Epithelial cell of prostate (primary cell): ENCODE results near the gene CTTN.

ENCODE experiments used
- DNase-seq: peaks from one replicate; pipeline ENCODE4 v3.0.0-alpha.2; 2011; ENCODE audit warnings: low read depth, low spot score
- H3K27ac ChIP-seq: fragments of 450-650 bp; 2 replicates; pipeline ENCODE4 v1.5.1; 2017; ENCODE audit warnings: mild to moderate bottlenecking

Gene CTTN

GRCh38 chr11:70468256-70469195, 70.2 kb downstream of the CTTN start:
- no peak for DNase-seq
- H3K27ac ChIP-seq = no peak overlapping the region

GRCh38 chr11:70470127-70470526, 71.8 kb downstream of the CTTN start:
- no peak overlapping the region for H3K27ac ChIP-seq
- DNase-seq = no peak

GRCh38 chr11:70471254-70471653, 72.9 kb downstream of the CTTN start:
- H3K27ac ChIP-seq = no peak overlapping the region
- no peak for DNase-seq

DNA sequence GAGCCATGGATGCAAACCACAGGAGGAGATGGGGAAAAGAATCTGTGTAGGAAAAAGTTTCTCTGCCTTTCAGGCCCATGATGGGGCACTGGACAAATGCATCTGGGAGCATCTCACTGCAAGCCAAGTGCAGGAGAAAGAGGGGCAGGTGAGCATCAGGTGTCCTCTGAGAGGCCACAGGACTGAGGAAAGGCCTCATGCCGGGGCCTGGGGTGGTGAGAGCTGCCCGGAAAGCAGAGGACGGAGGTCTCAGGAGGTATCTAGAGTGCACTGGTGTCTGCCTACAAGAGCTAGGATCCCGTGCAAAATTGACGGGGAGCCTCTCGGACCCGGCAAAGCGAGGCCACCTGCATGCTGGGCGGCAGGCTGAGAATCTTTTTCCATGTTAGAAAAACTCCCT, 73.9 kb downstream of the CTTN start:
- H3K27ac ChIP-seq = no peak overlapping the region
- no peak for DNase-seq

DNA sequence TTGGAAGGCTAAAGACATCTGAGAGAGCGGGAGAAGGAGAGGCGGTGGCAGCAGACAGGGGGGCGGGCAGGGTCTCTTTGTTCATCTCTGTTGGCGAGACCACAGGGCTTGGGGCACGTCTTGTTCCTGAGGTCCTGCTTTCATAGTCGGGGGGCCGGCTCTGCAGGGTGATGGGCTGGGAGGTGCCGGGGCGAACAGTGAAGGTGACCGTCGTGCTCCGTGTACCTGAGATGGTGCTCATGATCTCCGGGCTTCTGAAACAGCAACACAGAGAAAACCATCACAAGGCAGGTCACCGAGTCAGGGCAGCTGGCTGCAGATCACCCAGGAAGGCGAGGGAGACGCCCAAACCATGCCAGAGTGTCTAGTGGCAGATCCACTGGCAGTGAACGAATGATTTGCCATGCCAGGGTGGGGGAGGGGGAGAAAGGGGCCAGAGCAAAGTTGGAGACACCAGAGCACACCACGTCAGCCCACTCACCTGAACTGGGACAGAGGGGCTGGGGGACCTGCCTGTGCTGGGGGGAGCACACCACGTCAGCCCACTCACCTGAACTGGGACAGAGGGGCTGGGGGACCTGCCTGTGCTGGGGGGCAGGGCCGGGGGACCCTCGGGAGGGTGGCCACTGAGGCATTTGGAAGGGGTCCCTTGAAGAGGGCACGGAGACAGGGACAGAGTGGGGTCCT, 75.0 kb downstream of the CTTN start:
- DNase-seq = no peak
- no peak overlapping the region for H3K27ac ChIP-seq

DNA sequence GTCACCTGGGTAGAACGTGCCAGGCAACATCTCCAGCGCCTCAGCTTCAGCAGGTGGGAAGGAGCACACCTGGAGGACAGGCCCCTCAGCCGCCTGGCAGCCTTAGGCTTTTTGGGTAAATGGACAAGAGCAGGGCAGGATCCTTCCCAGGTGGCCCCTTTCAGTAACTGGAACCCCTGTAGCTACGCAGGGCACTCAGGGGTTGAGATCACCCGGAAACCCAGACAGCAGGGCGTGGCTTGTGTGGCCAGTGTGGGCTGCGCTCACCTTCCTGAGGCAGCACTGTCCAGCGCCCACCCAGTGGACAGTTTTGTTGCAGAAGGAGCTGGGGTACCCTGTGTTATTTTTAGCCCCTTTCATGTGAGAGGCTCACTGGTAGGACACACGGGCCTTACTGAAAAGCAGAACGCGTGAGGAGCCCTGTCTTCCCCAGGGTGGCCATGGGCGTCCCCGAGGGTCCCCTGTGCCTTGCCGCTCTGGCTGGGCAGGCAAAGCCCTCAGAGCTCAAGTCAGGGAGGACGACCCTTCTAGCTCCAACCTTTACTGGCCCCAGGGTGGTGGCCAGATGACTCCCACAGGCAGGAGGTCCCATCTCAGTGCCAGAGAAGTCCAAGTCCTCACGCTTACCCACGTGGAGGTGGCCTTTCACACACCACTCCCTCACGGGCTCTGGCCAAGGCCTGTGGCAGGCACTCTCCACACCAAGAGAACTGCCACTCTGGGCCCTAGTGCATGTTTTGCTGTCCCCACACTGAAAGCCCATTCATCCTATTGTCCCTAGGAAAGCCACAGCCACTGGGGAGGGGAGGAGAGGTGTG, 75.8 kb downstream of the CTTN start:
- no peak for DNase-seq
- H3K27ac ChIP-seq = no peak overlapping the region

GRCh38 chr11:70474710-70475109, 76.4 kb downstream of the CTTN start:
- H3K27ac ChIP-seq = no peak overlapping the region
- no peak for DNase-seq

- H3K27ac ChIP-seq = no peak overlapping the region
- no peak for DNase-seq
Measured at GRCh38 chr11:70476669-70477068, 78.3 kb downstream of the CTTN start.

DNA sequence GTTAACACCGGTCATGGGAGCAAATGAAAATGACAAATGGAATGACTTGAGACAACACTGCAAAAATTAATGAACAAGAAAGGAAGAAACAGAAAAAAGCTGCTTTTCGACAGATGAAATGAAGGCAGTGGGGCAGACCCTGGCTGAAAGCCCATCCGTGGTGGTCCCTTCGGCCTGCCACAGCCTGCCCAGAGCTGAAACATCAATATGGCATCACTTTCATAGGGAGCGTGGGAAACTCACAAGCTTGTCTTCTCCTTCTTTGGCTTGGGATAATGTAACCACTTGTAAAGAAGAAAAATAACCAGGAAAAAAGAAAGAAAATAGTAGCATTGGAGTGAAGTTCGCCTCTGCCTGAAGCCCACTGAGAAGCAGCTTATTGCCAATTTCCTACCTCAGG, 78.8 kb downstream of the CTTN start:
- no peak overlapping the region for H3K27ac ChIP-seq
- no peak for DNase-seq

- no peak for DNase-seq
- no peak overlapping the region for H3K27ac ChIP-seq
Measured at GRCh38 chr11:70477609-70478008, 79.3 kb downstream of the CTTN start.

- no peak overlapping the region for H3K27ac ChIP-seq
- no peak for DNase-seq
Measured at GRCh38 chr11:70478166-70478890, 80.0 kb downstream of the CTTN start.

GRCh38 chr11:70480711-70481110, 82.4 kb downstream of the CTTN start:
- no peak overlapping the region for H3K27ac ChIP-seq
- DNase-seq = no peak

- no peak for DNase-seq
- H3K27ac ChIP-seq = no peak overlapping the region
Measured at GRCh38 chr11:70481625-70482528, 83.5 kb downstream of the CTTN start.

- no peak overlapping the region for H3K27ac ChIP-seq
- no peak for DNase-seq
Measured at GRCh38 chr11:70482529-70482917, 84.2 kb downstream of the CTTN start.

DNA sequence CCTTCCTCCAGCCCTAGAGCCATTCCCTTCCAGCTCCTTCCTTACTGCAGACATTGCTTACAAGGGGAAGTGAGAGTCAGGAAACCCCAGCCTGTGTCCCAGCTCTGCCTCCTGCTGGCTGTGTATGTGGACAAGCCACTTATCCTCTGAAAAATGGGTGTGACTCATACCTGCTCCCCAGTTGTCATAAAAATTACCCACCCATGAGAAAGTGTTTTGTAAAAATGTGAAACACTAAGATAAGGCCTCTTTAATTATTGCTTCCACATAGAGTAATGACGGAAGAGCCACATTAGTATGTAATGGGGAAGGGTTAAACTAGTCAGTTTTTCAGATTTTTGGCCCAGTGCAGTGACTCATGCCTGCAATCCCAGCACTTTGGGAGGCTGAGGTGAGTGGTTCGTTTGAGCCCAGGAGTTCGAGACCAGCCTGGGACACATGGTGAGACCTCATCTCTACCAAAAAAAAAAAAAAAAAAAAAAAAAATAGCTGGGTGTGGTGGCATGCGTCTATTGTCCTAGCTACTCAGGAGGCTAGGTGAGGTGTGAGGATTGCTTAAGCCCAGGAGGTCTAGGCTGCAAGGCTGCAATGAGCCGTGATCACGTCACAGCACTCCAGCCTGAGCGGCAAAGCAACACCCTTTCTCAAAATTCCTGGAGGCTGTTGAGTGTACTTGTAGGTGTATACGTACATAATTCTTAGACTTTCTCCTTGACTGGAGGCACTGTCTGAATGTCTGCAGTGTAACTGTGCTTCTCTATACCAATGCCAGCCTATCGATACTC, 84.9 kb downstream of the CTTN start:
- no peak overlapping the region for H3K27ac ChIP-seq
- DNase-seq = peak; percentile 6

DNA sequence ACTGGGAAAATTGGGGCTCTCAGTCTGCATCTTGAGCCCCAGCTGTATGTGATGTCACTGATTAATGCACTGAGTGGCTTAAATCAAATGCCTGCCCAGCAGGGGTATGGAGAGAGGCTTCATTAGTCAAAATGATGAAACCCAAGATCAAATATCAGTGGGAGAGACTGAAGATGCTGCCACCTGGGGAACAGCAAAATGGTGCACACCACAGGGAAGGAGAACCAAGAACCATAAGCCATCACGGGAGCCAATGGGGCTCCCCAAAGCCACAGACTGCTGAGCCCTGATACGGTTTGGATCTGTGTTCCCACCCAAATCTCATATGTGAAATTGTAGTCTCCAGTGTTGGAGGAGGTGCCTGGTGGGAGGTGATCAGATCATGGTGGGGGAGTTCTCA, 85.6 kb downstream of the CTTN start:
- DNase-seq = no peak

GRCh38 chr11:70485326-70486025, 87.1 kb downstream of the CTTN start:
- H3K27ac ChIP-seq = no peak overlapping the region
- DNase-seq = no peak

More for the DNA sequence above, 85.6 kb downstream of the CTTN start:
- H3K27ac ChIP-seq = no peak overlapping the region

GRCh38 chr11:70486026-70486415, 87.7 kb downstream of the CTTN start:
- H3K27ac ChIP-seq = no peak overlapping the region

More at GRCh38 chr11:70486026-70486415, 87.7 kb downstream of the CTTN start:
- DNase-seq = no peak
